Glomerular endothelial cell (primary cell): ENCODE data around the gene WDR49. TPM values are rescaled to one million over a fixed set of nuclear protein-coding genes. Genes with fewer than 3 reads are reported as not detected.

Experiments used
- DNase-seq: peaks from one replicate; pipeline ENCODE4 v3.0.0-alpha.2; 2011; ENCODE audit warnings: low read depth, low spot score; ENCODE audit errors: extremely low read depth
- total RNA-seq: library from RNA; depleted of rRNA; stranded (reverse); fragments of >200 nt; gene quantifications from 2 replicates; pipeline ENCODE4 v1.2.3, GENCODE V29; 2015

Gene WDR49
- 0.47 TPM in 1 of 2 replicates, not detected in the other for total RNA-seq

- DNase-seq, result no peak
Observed at GRCh38 chr3:167653760-167654159, at the start of gene WDR49. WDR49 (minus strand) TSS chr3:167653942; CDS start chr3:167653425, 517 bp downstream.

- DNase-seq, result no peak
Observed at GRCh38 chr3:167700926-167701325, 47.2 kb upstream of the WDR49 start.

- DNase-seq, result no peak
Observed at GRCh38 chr3:167700046-167700445, 46.3 kb upstream of the WDR49 start.

- DNase-seq, result no peak
Observed at GRCh38 chr3:167694121-167694520, 40.4 kb upstream of the WDR49 start.

GRCh38 chr3:167691366-167691765 lies 37.6 kb upstream of the WDR49 start:
- DNase-seq, result no peak

GRCh38 chr3:167684388-167684993 lies 30.7 kb upstream of the WDR49 start:
- DNase-seq, result peak; percentile 73

GRCh38 chr3:167679526-167679925 lies 25.8 kb upstream of the WDR49 start:
- DNase-seq, result no peak

GRCh38 chr3:167675848-167676247 lies 22.1 kb upstream of the WDR49 start:
- no peak for DNase-seq

- no peak for DNase-seq
Observed at GRCh38 chr3:167673221-167673620, 19.5 kb upstream of the WDR49 start.

- no peak for DNase-seq
Observed at GRCh38 chr3:167671878-167672427, 18.2 kb upstream of the WDR49 start.

- no peak for DNase-seq
Observed at GRCh38 chr3:167669699-167670098, 16.0 kb upstream of the WDR49 start.

GRCh38 chr3:167668651-167669050 lies 14.9 kb upstream of the WDR49 start:
- no peak for DNase-seq

- DNase-seq, result no peak
Observed at GRCh38 chr3:167666563-167666962, 12.8 kb upstream of the WDR49 start.

- no peak for DNase-seq
Observed at GRCh38 chr3:167662919-167663400, 9.2 kb upstream of the WDR49 start.

GRCh38 chr3:167657684-167658225 lies 4.0 kb upstream of the WDR49 start:
- DNase-seq, result no peak

GRCh38 chr3:167656821-167657220 lies 3.1 kb upstream of the WDR49 start:
- DNase-seq, result no peak

- DNase-seq, result no peak
Observed at GRCh38 chr3:167653155-167653554, 587 bp downstream of the WDR49 start.

GRCh38 chr3:167651826-167652225 lies 1.9 kb downstream of the WDR49 start:
- no peak for DNase-seq

GRCh38 chr3:167650459-167650858 lies 3.3 kb downstream of the WDR49 start:
- no peak for DNase-seq

GRCh38 chr3:167649746-167650145 lies 4.0 kb downstream of the WDR49 start:
- no peak for DNase-seq

GRCh38 chr3:167644611-167645010 lies 9.1 kb downstream of the WDR49 start:
- no peak for DNase-seq

GRCh38 chr3:167631471-167631870 lies 22.3 kb downstream of the WDR49 start:
- no peak for DNase-seq
